ENCODE results near the gene DENND6B.
"Not testable (repeated sequence)": the region's sequence is repeated elsewhere in the genome, so short reads cannot be mapped to it uniquely, and the experiment has no call there.

The DENND6B gene

GRCh38 chr22:50338860-50339462 lies 12.1 kb upstream of the DENND6B start:
- no peak for DNase-seq (ENCODE audit: low spot score)

DNA sequence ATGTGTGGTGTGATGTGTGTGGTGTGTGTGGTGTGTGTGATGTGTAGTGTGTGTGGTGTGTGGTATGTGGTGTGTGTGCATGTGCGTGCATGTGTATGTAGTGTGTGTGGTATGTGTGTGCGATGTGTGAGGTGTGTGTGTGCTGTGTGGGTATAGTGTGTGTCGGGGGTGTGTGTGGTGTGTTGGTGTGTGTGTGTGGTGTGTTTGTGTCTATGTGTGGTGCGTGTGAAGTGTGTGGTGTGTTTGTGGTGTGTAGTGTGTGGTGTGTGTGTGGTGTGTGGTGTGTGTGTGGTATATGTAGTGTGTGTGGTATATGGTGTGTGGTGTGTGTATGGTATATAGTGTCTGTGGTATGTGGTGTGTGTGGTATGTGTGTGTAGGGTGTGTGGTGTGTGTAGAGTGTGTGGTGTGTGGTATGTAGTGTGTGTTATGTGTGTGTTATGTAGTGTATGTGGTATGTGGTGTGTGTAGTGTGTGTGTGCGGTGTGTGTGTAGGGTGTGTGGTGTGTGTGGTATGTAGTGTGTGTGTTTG lies 11.3 kb upstream of the DENND6B start:
- no peak for DNase-seq (ENCODE audit: low spot score)

DNA sequence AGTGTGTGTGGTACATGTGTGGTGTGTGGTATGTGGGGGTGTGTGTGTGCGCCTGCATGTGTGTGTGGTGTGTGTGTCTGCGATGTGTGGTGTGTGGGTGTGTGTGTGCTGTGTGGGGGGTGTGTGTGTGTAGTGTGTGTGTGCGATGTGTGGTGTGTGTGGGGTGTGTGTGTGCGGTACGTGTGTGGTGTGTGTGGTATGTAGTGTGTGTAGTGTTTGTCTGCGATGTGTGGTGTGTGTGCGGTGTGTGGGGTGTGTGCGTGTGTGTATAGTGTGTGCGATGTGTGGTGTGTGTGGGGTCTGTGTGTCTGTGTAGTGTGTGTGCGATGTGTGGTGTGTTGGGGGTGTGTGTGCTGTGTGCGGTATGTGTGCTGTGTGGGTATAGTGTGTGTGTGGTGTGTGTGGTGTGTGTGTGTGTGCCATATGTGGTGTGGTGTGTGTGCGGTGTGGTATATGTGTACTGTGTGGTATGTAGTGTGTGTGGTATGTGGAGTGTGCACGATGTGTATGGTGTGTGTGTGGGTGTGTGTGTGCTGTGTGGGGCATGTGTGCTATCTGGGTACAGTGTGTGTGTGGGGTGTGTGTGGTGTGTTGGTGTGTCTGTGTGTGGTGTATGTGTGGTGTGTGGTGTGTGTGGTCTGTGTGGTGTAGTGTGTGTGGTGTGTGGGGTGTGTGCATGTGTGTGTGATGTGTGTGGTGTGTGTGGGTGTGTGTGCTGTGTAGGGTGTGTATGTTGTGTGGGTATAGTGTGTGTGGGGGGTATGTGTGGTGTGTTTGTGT lies 10.6 kb upstream of the DENND6B start:
- DNase-seq (ENCODE audit: low spot score), result no peak

DNA sequence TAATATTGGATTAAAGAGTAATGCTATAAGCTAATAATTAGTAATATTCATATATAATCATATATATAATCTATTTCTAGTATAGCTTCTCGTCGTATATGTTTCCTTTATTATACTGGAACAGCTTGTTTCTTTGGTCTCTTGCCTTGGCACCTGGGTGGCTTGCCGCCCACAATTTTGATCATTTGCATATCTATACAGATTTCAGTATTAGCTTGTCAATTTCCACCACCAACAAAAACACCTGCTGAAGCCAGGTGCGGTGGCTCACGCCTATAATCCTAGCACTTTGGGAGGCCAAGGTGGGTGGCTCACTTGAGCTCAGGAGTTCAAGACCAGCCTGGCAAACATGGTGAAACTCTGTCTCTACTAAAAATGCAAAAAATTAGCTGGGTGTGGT lies 7.6 kb upstream of the DENND6B start:
- DNase-seq (ENCODE audit: low spot score), result not testable (repeated sequence)

- no peak for DNase-seq (ENCODE audit: low spot score)
Observed at GRCh38 chr22:50329236-50329635, 2.4 kb upstream of the DENND6B start.

DNA sequence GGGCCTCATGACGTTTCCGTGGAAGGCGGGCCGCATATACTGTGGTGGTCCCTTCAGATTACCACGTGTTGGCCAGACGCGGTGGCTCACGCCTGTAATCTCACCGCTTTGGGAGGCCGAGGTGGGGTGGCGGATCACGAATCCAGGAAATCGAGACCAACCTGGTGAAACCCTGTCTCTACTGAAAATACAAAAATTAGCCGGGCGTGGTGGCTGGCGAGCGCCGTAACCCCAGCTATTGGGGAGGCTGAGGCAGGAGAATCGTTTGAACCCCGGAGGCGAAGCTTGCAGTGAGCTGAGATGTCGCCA lies 853 bp upstream of the DENND6B start:
- no peak for DNase-seq (ENCODE audit: low spot score)

GRCh38 chr22:50326225-50326955 lies 422 bp downstream of the DENND6B start:
- no peak for DNase-seq (ENCODE audit: low spot score)

DNA sequence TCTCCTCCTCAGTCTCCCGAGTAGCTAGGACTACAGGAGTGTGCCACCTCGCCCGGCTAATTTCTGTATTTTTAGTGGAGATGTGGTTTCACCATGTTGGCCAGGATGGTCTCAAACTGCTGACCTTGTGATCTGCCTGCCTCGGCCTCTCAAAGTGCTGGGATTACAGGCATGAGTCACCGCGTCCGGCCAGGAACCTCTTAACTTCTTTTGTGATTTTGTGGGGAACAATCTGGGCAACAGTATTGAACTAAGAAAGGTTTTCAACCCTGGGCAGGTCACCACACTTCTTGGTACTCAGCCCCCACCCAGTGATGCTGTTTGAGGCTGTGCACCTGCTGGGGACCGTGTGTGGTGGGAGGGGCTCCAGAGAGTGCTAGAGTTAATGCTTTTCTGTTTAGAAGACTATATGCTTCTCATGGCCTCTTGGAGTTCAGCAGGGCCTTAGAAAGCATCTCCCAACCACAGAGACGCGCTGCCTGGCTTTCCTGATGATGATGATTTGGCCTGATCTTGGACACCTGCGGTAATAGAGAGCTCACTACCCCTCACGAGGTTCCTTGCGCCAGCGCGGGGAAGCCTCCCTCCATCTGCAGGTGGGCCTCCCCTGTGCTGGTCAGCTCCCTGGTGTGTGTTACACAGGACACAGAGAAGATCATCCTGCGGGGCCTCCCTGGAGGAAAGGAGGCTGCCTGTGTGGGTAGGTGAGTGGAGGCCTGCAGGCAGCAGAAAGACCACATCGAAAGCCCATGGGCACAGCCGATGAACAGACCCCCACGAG lies 1.2 kb downstream of the DENND6B start:
- DNase-seq (ENCODE audit: low spot score), result no peak

GRCh38 chr22:50323900-50324299 lies 2.9 kb downstream of the DENND6B start:
- no peak for DNase-seq (ENCODE audit: low spot score)

DNA sequence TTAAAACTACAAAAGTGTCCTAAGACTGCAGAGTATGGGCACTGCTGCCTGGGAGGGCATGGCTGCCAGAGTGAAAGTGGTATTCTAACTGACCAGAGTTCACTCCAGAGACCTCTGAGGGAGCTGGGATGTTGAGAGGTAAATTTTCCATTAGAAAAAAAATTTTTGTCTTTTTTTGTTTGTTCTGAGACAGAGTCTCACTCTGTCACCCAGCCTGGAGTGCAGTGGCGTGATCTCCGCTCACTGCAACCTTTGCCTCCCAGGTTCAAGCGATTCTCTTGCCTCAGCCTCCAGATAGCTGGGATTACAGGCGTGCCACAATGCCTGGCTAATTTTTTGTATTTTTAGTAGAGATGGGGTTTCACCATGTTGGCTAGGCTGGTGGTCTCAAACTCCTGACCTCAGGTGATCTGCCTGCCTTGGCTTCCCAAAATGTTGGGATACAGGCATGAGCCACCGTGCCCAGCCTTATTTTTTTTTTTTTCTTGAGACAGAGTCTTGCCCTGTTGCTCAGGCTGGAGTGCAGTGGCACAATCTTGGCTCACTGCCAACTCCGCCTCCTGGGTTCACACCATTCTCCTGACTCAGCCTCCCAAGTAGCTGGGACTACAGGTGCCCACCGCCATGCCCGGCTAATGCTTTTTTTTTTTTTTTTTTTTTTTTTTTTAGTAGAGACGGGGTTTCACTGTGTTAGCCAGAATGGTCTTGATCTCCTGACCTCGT lies 4.3 kb downstream of the DENND6B start:
- not testable (repeated sequence) for DNase-seq (ENCODE audit: low spot score)

GRCh38 chr22:50320671-50321325 lies 6.0 kb downstream of the DENND6B start:
- no peak for DNase-seq (ENCODE audit: low spot score)

DNA sequence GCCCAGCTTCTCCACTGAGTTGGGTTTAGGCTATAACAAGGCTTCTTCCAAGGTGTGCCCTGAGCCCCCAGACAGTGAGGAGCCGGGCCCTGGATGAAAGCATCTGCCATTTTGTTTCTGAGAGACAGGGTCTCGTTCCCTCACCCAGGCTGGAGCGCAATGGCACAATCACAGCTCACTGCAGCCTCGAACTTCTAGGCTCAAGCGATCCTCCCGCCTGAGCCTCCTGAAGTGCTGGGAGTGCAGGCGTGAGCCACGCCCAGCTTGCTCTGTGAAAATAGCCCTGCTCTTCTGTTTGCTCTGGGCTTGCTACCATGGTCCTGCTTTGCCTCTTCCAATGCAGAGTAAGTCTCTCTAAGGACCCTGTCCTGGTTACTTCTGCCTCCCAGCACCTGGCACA lies 6.7 kb downstream of the DENND6B start:
- DNase-seq (ENCODE audit: low spot score), result no peak

GRCh38 chr22:50319503-50319951 lies 7.3 kb downstream of the DENND6B start:
- no peak for DNase-seq (ENCODE audit: low spot score)

DNA sequence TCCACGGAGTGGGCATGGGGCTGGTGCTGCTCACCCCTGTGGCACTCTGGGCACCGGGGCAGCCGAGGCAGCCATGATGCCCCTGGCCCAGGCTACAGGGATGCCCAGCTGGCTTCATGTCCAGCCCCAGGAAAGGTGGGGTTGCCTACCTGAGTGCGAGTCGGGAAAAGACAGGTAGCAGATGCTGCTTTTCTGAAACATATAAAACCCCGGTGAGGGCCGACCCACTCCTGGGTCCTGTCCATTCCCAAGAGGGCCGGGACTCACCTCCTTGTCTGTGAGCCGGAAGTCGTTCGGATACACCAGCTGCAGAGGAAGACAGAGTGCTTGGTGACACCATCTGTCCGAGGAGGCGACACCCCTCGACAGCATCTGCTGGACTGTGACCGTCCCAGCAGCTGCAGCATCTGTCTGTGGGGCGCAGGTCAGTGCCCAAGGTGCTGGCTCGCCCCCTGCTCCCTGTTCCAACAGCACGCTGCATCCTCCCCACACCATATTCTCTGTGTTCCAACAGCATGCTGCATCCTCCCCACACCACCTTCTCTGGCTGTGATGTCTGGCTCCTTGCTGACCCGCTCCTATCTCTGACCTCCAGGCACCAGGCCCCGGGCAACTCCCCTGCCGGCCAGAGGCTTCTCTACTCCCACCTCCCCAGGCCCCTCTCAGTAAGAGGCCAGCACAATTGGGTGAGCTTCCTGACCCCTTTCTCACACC lies 8.0 kb downstream of the DENND6B start:
- DNase-seq (ENCODE audit: low spot score), result no peak

GRCh38 chr22:50318356-50318697 lies 8.5 kb downstream of the DENND6B start:
- DNase-seq (ENCODE audit: low spot score), result no peak

DNA sequence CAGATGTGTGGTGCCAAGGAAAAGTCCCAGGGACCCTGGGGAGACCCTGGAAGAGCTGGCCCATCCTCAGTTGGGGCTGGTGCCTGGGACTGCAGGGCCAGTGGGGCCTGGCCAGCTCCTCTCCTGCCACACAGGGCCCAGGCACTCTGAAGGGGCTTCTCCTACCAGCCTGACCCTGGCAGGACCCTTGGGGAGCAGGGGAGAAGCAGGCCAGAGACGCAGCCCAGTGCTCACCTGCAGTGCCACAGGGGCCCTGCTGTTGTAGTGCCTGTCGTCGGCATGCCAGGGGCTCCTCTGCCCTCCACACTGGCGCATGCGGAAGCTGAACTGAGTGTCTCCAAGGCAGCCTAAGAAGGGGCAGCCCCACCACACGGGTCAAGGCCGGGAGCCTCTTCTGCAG lies 9.1 kb downstream of the DENND6B start:
- DNase-seq (ENCODE audit: low spot score), result no peak

DNA sequence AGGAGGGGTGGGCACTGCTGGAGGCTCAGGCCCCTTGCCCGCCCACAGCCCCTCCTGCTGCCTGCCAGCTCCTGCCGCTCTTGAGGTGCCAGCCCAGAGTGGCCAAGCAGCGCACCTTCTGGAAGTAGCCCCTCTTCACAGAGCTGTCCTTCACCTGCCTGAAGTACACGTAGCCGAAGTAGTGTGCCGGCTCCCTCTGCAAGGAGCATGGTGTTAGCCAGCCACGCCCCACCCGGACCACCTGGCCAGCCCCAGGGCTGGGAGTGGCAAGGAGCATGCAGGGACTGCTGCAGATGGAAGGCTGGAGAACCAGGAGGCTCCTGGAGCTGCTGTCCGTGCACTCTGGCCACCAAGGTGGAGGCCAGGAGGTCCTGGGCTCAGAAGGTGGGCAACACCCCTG lies 9.6 kb downstream of the DENND6B start:
- no peak for DNase-seq (ENCODE audit: low spot score)

GRCh38 chr22:50316114-50317065 lies 10.4 kb downstream of the DENND6B start:
- DNase-seq (ENCODE audit: low spot score), result no peak

Data from COLO829 (cell line).